Neural progenitor cell (in vitro differentiated cells): ENCODE results near the gene IFT52.

ENCODE experiments used
- EZH2 ChIP-seq: fragments of 200-600 bp; sonication (generic); IDR thresholded peaks from 2 replicates; pipeline ENCODE4 v1.6.1; 2017; ENCODE audit warnings: antibody characterized with exemption, mild to moderate bottlenecking, moderate library complexity
- EZH2phosphoT487 ChIP-seq: fragments of 200-600 bp; sonication (generic); IDR thresholded peaks from 2 replicates; pipeline ENCODE4 v1.6.1; 2017; ENCODE audit warnings: antibody characterized with exemption

DNA sequence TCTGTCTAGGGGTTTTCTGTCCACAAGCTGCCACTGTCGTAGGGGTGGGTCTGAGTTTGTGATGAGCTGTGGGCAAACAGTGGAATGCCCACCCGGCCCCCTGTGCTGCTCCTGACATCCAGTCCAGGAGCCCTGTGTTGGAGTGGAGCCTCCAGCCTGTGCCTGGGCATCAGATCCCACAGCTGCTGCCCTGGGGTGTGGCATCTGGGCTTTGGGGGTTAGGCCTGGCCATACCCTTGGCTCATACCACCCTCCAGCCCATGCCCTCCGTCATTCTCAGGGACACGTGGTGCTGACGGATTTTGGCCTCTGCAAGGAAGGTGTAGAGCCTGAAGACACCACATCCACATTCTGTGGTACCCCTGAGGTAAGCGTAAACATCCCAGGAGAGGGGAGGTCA, 19.0 kb upstream of the IFT52 start:
- TF ChIP-seq EZH2phosphoT487 (no peak), EZH2 (no peak)
